HG03432 (cell line): ENCODE results near the gene MS4A6A.
"Not testable (repeated sequence)": the region's sequence is repeated elsewhere in the genome, so short reads cannot be mapped to it uniquely, and the experiment has no call there.

ENCODE experiments used
- ATAC-seq: cut with Tn5 transposase; IDR thresholded peaks from one replicate; pipeline ENCODE4 v1.9.1; 2021; ENCODE audit warnings: mild to moderate bottlenecking, moderate library complexity; ENCODE audit not compliant: unreplicated experiment

MS4A6A gene

DNA sequence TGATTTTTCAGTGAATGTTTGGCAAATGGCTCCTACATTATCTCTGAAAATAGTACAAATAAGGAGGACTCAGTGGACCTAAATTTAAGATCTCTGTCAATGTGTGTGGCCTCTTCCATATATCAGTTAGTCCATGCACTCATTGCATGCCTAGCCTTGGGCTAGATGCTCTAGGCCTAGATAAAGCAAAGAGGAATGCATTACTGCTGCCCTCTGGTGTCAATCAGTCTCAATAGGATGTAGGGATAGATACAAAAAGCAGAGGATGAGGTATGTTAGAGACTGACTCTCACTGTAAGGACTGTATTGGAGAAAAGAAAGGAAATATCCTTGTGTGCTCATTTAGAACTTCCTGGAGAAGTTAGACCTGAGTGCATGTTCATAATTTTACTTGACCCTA lies 52.4 kb downstream of the MS4A6A start:
- no peak for ATAC-seq

DNA sequence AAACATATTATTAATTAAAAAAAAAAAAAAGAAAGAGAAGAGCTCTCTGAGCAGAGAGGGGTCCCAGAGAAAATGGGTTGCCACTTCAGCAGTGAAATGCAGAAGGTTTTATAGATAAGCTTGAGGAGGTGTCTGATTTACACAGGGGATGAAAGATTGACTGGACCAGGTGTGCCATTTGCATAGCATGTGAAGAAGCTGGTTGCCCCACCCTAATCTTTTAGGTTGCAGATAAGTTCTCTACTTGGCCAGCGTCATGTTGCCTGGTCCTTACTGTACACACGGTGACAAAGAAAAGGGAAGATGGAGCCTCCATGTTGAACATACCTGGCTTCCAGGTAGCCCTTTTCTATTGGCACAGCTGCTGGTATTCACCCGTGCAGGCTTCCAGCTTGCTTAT lies 53.0 kb downstream of the MS4A6A start:
- ATAC-seq: no peak

DNA sequence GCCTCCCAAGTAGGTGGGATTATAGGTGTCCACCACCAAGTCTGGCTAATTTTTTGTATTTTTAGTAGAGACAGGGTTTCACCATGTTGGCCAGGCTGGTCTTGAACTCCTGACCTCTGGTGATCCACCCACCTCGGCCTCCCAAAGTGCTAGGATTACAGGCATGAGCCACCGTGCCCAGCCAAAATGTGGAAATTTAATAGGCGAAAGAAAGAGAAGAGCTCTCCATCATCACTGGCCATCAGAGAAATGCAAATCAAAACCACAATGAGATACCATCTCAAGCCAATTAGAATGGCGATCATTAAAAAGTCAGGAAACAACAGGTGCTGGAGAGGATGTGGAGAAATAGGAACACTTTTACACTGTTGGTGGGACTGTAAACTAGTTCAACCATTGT lies 54.0 kb downstream of the MS4A6A start:
- not testable (repeated sequence) for ATAC-seq

- ATAC-seq: no peak
Measured at GRCh38 chr11:60128376-60128775, 54.5 kb downstream of the MS4A6A start.

DNA sequence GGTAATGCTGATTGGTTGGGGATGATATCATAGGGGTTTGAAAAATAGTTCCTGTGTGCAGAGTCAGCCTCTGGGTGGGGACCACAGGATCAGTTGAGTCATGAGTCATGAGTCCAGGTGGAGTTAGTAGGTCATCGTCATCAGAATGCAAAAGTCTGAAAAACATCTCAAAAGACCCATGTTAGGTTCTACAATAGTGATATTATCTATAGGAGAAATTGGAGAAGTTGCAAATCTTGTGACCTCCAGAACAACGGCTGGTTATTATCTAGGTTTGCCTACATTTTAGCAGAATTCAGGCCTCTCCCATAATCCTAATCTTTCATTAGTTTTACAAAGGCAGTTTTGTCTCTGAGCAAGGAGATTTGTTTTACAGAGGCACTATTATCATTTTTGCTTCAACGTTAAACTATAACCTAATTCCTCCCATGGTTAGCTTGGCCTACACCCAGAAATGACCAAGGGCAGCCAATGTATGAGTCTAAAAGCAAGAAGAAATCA lies 55.5 kb downstream of the MS4A6A start:
- no peak for ATAC-seq

DNA sequence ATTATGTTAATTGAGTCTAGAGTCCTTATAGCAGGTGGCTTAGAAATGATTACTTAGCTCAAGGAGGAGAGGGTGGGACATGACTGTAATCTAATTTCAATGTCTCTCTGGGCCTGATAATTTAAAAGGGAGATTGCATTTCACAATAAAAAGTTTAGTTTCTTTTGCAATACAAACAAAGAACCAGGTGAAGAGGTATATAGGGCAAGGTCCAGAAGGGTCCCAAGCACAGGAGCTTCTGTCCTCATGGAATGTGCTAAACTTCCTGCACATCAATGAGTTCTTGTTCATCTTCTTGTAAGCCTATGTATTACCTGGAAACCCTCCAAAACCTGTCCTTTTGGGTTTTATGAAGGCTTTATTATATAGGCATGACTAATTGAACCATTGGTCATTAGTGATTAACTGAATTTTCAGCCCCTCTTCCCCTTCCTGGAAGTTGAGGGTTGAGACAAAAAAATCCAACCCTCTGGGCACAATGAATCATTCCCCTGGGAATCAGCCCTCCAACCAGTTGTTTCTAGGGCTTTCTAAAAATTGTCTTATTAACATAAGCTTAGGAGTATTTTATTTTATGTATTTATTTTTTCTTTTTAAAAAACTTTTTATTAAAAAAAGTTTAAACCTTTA lies 56.8 kb downstream of the MS4A6A start:
- ATAC-seq: no peak

DNA sequence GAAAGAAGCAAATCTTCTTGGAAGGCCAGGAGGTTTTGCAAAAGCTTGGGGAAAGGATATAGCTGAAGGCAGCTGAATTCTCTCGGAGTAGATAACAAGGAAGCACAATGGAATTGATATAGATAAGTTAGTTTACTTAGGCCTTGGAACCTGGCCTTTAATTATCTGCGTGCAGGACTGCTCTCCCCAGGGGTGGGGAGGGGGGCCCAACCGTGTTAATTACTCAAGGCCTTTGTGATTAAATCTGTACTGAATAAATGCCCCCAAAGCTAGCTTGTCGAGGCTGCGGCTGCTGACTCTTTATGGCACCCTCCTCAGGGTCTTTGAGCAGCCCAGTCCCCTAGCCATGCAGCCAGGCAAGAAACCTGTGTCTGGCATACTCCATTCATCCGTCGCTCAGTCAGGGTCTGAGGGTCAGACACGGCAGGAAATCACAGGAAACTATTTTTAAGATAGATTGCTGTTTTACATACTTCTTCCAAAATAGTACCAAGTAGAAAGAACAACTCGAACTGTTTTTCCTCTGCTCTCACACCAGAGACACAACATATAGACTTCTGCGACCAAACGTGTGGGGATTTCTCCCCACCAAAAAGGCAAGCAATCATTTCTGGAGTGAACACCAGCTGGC lies 58.0 kb downstream of the MS4A6A start:
- ATAC-seq: no peak
